ENCODE results near the gene SLC25A41.

The SLC25A41 gene

GRCh38 chr19:6433663-6434062 lies at the start of gene SLC25A41:
SLC25A41 (minus strand) TSS chr19:6433763; CDS start chr19:6433693, 70 bp downstream.
- DNase-seq = no peak

GRCh38 chr19:6483235-6483634 lies 49.7 kb upstream of the SLC25A41 start:
- no peak for DNase-seq

- DNase-seq = no peak
These were observed 48.8 kb upstream of the SLC25A41 start for GRCh38 chr19:6482343-6482686.

GRCh38 chr19:6481541-6482342 lies 48.2 kb upstream of the SLC25A41 start, which contains the start of gene DENND1C:
DENND1C (minus strand) TSS chr19:6481787; CDS start chr19:6481695, 92 bp downstream.
- no peak for DNase-seq

GRCh38 chr19:6480848-6481415 lies 47.4 kb upstream of the SLC25A41 start:
- DNase-seq = no peak

GRCh38 chr19:6479836-6480398 lies 46.4 kb upstream of the SLC25A41 start:
- no peak for DNase-seq

GRCh38 chr19:6478815-6479214 lies 45.3 kb upstream of the SLC25A41 start:
- DNase-seq = no peak

- no peak for DNase-seq
These were observed 43.4 kb upstream of the SLC25A41 start for GRCh38 chr19:6476896-6477431.

- DNase-seq = peak; percentile 58
These were observed 42.8 kb upstream of the SLC25A41 start for GRCh38 chr19:6476155-6476895.

- no peak for DNase-seq
These were observed 42.0 kb upstream of the SLC25A41 start for GRCh38 chr19:6475321-6476108.

GRCh38 chr19:6473647-6474046 lies 40.1 kb upstream of the SLC25A41 start:
- no peak for DNase-seq

- no peak for DNase-seq
These were observed 39.1 kb upstream of the SLC25A41 start for GRCh38 chr19:6472713-6473112.

- DNase-seq = no peak
These were observed 37.5 kb upstream of the SLC25A41 start for GRCh38 chr19:6471076-6471475.

GRCh38 chr19:6470173-6470572 lies 36.6 kb upstream of the SLC25A41 start:
- no peak for DNase-seq

GRCh38 chr19:6467384-6467783 lies 33.8 kb upstream of the SLC25A41 start:
- no peak for DNase-seq

GRCh38 chr19:6466526-6467248 lies 33.1 kb upstream of the SLC25A41 start:
- no peak for DNase-seq

GRCh38 chr19:6465663-6466062 lies 32.1 kb upstream of the SLC25A41 start:
- DNase-seq = no peak

GRCh38 chr19:6465006-6465405 lies 31.4 kb upstream of the SLC25A41 start:
- DNase-seq = no peak

- DNase-seq = no peak
These were observed 30.7 kb upstream of the SLC25A41 start, which contains the start of gene CRB3 for GRCh38 chr19:6464070-6464873. CRB3 (plus strand) TSS chr19:6464271; CDS start chr19:6464702, 431 bp downstream.

- DNase-seq = peak; percentile 98
These were observed 26.7 kb upstream of the SLC25A41 start for GRCh38 chr19:6460099-6460884.

Measured in right forelimb (tissue), 1 donor.